Mucosa of rectum (tissue), 2 donors: Measurements from ENCODE around the gene DDO.

Experiments used
- H3K27ac ChIP-seq, 2 donors: one replicate each; pipeline ENCODE4 v1.7.0; 2013; ENCODE audit warnings: inconsistent platforms in 2 of 2, low read depth in 2 of 2, low read length in 2 of 2
- H3K27me3 ChIP-seq, 2 donors: one replicate each; pipeline ENCODE4 v1.7.0; 2013; ENCODE audit warnings: low read length in 2 of 2; ENCODE audit not compliant: control insufficient read depth in 2 of 2, insufficient read depth in 2 of 2
- H3K36me3 ChIP-seq, 2 donors: one replicate each; pipeline ENCODE4 v1.7.0; 2013; ENCODE audit warnings: low read length in 2 of 2; ENCODE audit not compliant: control insufficient read depth in 2 of 2, insufficient read depth in 2 of 2
- H3K4me1 ChIP-seq, 2 donors: one replicate each; pipeline ENCODE4 v1.7.0; 2013; ENCODE audit warnings: low read length in 2 of 2, mild to moderate bottlenecking in 1 of 2; ENCODE audit not compliant: control insufficient read depth in 2 of 2, insufficient read depth in 2 of 2
- H3K4me3 ChIP-seq, 2 donors: one replicate each; pipeline ENCODE4 v1.7.0; 2013; ENCODE audit warnings: low read length in 2 of 2
- H3K9ac ChIP-seq, 2 donors: one replicate each; pipeline ENCODE4 v1.7.0; 2013; ENCODE audit warnings: low read length in 2 of 2, low read depth in 1 of 2, mild to moderate bottlenecking in 1 of 2
- H3K9me3 ChIP-seq, 2 donors: one replicate each; pipeline ENCODE4 v1.7.0; 2013; ENCODE audit warnings: low read length in 2 of 2; ENCODE audit not compliant: control insufficient read depth in 2 of 2
- donor health status: healthy.
- donor health status: Normal muscosa, but diverticular disease.

The DDO gene

GRCh38 chr6:110422444-110422822, 7.1 kb upstream of the DDO start:
- Histone ChIP-seq H3K27ac (no peak overlapping the region), H3K4me1 (peaks cover 6 to 21% of the 10 kb centered on the region in 2 donors), H3K4me3 (no peak overlapping the region), H3K9ac (no peak overlapping the region), H3K27me3 (no peaks in the 10 kb centered on the region), H3K36me3 (no peaks in the 10 kb centered on the region), H3K9me3 (no peaks in the 10 kb centered on the region)

GRCh38 chr6:110421749-110422443, 6.5 kb upstream of the DDO start:
- Histone ChIP-seq H3K4me1 (peaks cover 6 to 21% of the 10 kb centered on the region in 2 donors), H3K4me3 (no peak overlapping the region), H3K27ac (no peak overlapping the region), H3K9ac (no peak overlapping the region), H3K27me3 (no peaks in the 10 kb centered on the region), H3K36me3 (no peaks in the 10 kb centered on the region), H3K9me3 (no peaks in the 10 kb centered on the region)

GRCh38 chr6:110419028-110419739, 3.8 kb upstream of the DDO start:
- no peaks in the 10 kb centered on the region for H3K36me3 ChIP-seq
- H3K4me3 ChIP-seq: peak overlapping the region in 1 of 2 donors; percentile 16
- H3K9me3 ChIP-seq: no peaks in the 10 kb centered on the region
- H3K27me3 ChIP-seq: no peaks in the 10 kb centered on the region
- peak overlapping the region; percentile 58 to 61 for H3K27ac ChIP-seq
- H3K4me1 ChIP-seq: peaks cover 15 to 24% of the 10 kb centered on the region in 2 donors
- H3K9ac ChIP-seq: no peak overlapping the region

- Histone ChIP-seq H3K4me1 (peaks cover 15 to 24% of the 10 kb centered on the region in 2 donors), H3K27ac (peak overlapping the region; percentile 58 to 61), H3K9me3 (no peaks in the 10 kb centered on the region), H3K4me3 (no peak overlapping the region), H3K9ac (no peak overlapping the region), H3K27me3 (no peaks in the 10 kb centered on the region), H3K36me3 (no peaks in the 10 kb centered on the region)
Observed at GRCh38 chr6:110418594-110418993, 3.2 kb upstream of the DDO start.

- no peaks in the 10 kb centered on the region for H3K36me3 ChIP-seq
- no peak overlapping the region for H3K9ac ChIP-seq
- peaks cover 15 to 19% of the 10 kb centered on the region in 2 donors for H3K4me1 ChIP-seq
- H3K9me3 ChIP-seq: no peaks in the 10 kb centered on the region
- H3K4me3 ChIP-seq: peak overlapping the region in 1 of 2 donors; percentile 63
- H3K27me3 ChIP-seq: no peaks in the 10 kb centered on the region
- peak overlapping the region in 1 of 2 donors; percentile 52 for H3K27ac ChIP-seq
Observed at GRCh38 chr6:110414669-110415068, 706 bp downstream of the DDO start.

- no peaks in the 10 kb centered on the region for H3K9me3 ChIP-seq
- no peaks in the 10 kb centered on the region for H3K27me3 ChIP-seq
- peaks cover 3 to 9% of the 10 kb centered on the region in 2 donors for H3K4me1 ChIP-seq
- no peak overlapping the region for H3K4me3 ChIP-seq
- H3K9ac ChIP-seq: no peak overlapping the region
- H3K36me3 ChIP-seq: no peaks in the 10 kb centered on the region
- no peak overlapping the region for H3K27ac ChIP-seq
Observed at GRCh38 chr6:110412360-110412759, 3.0 kb downstream of the DDO start.

GRCh38 chr6:110410511-110410910, 4.9 kb downstream of the DDO start:
- Histone ChIP-seq H3K27me3 (no peaks in the 10 kb centered on the region), H3K9ac (no peak overlapping the region), H3K36me3 (no peaks in the 10 kb centered on the region), H3K27ac (no peak overlapping the region), H3K4me3 (no peak overlapping the region), H3K4me1 (peaks cover 3 to 9% of the 10 kb centered on the region in 2 donors), H3K9me3 (no peaks in the 10 kb centered on the region)

- no peaks in the 10 kb centered on the region for H3K36me3 ChIP-seq
- H3K27me3 ChIP-seq: no peaks in the 10 kb centered on the region
- H3K9ac ChIP-seq: no peak overlapping the region
- H3K9me3 ChIP-seq: no peaks in the 10 kb centered on the region
- H3K4me3 ChIP-seq: no peak overlapping the region
- H3K27ac ChIP-seq: no peak overlapping the region
- H3K4me1 ChIP-seq: peaks cover 0 to 4% of the 10 kb centered on the region in 2 donors
Observed at GRCh38 chr6:110409794-110410193, 5.6 kb downstream of the DDO start.

- Histone ChIP-seq H3K9ac (no peak overlapping the region), H3K36me3 (no peaks in the 10 kb centered on the region), H3K27ac (no peak overlapping the region), H3K27me3 (no peaks in the 10 kb centered on the region), H3K4me3 (no peak overlapping the region), H3K4me1 (no peaks in the 10 kb centered on the region), H3K9me3 (no peaks in the 10 kb centered on the region)
Observed at GRCh38 chr6:110408901-110409300, 6.5 kb downstream of the DDO start.

GRCh38 chr6:110404607-110405006, 10.8 kb downstream of the DDO start:
- H3K36me3 ChIP-seq: no peaks in the 10 kb centered on the region

More at GRCh38 chr6:110404607-110405006, 10.8 kb downstream of the DDO start:
- Histone ChIP-seq H3K4me3 (no peak overlapping the region), H3K9ac (no peak overlapping the region), H3K27me3 (no peaks in the 10 kb centered on the region), H3K4me1 (no peaks in the 10 kb centered on the region), H3K9me3 (no peaks in the 10 kb centered on the region), H3K27ac (no peak overlapping the region)
